Measurements from ENCODE around the gene AP1B1.
"Not testable (repeated sequence)": the region's sequence is repeated elsewhere in the genome, so short reads cannot be mapped to it uniquely, and the experiment has no call there.

AP1B1 gene

GRCh38 chr22:29351891-29352290, 36.5 kb downstream of the AP1B1 start:
- DNase-seq (ENCODE audit: low read depth in 1 of 2, low spot score in 1 of 2), result no peak

- no peak for DNase-seq (ENCODE audit: low read depth in 1 of 2, low spot score in 1 of 2)
These were observed 37.3 kb downstream of the AP1B1 start for GRCh38 chr22:29351042-29351441.

GRCh38 chr22:29348956-29349355, 39.4 kb downstream of the AP1B1 start:
- no peak for DNase-seq (ENCODE audit: low read depth in 1 of 2, low spot score in 1 of 2)

- no peak for DNase-seq (ENCODE audit: low read depth in 1 of 2, low spot score in 1 of 2)
These were observed 40.3 kb downstream of the AP1B1 start for GRCh38 chr22:29348041-29348440.

- DNase-seq (ENCODE audit: low read depth in 1 of 2, low spot score in 1 of 2), result no peak
These were observed 41.7 kb downstream of the AP1B1 start for GRCh38 chr22:29346659-29347058.

- DNase-seq (ENCODE audit: low read depth in 1 of 2, low spot score in 1 of 2), result no peak
These were observed 42.4 kb downstream of the AP1B1 start for GRCh38 chr22:29345932-29346331.

- not testable (repeated sequence) for DNase-seq (ENCODE audit: low read depth in 1 of 2, low spot score in 1 of 2)
These were observed 43.5 kb downstream of the AP1B1 start for GRCh38 chr22:29344889-29345288.

GRCh38 chr22:29344137-29344536, 44.2 kb downstream of the AP1B1 start:
- DNase-seq (ENCODE audit: low read depth in 1 of 2, low spot score in 1 of 2), result no peak

GRCh38 chr22:29343313-29343805, 45.0 kb downstream of the AP1B1 start:
- no peak for DNase-seq (ENCODE audit: low read depth in 1 of 2, low spot score in 1 of 2)

- DNase-seq (ENCODE audit: low read depth in 1 of 2, low spot score in 1 of 2), result no peak
These were observed 45.6 kb downstream of the AP1B1 start for GRCh38 chr22:29342577-29343312.

- no peak for DNase-seq (ENCODE audit: low read depth in 1 of 2, low spot score in 1 of 2)
These were observed 46.2 kb downstream of the AP1B1 start for GRCh38 chr22:29342177-29342576.

- DNase-seq (ENCODE audit: low read depth in 1 of 2, low spot score in 1 of 2), result no peak
These were observed 46.6 kb downstream of the AP1B1 start for GRCh38 chr22:29341849-29342127.

GRCh38 chr22:29341056-29341848, 47.1 kb downstream of the AP1B1 start:
- DNase-seq (ENCODE audit: low read depth in 1 of 2, low spot score in 1 of 2), result no peak

GRCh38 chr22:29340566-29340965, 47.8 kb downstream of the AP1B1 start:
- no peak for DNase-seq (ENCODE audit: low read depth in 1 of 2, low spot score in 1 of 2)

GRCh38 chr22:29339381-29340235, 48.8 kb downstream of the AP1B1 start:
- DNase-seq (ENCODE audit: low read depth in 1 of 2, low spot score in 1 of 2), result no peak

- DNase-seq (ENCODE audit: low read depth in 1 of 2, low spot score in 1 of 2), result no peak
These were observed 50.0 kb downstream of the AP1B1 start for GRCh38 chr22:29338398-29338797.

- DNase-seq (ENCODE audit: low read depth in 1 of 2, low spot score in 1 of 2), result no peak
These were observed 50.6 kb downstream of the AP1B1 start for GRCh38 chr22:29337631-29338284.

GRCh38 chr22:29336751-29337490, 51.4 kb downstream of the AP1B1 start:
- no peak for DNase-seq (ENCODE audit: low read depth in 1 of 2, low spot score in 1 of 2)

GRCh38 chr22:29335656-29336055, 52.7 kb downstream of the AP1B1 start:
- no peak for DNase-seq (ENCODE audit: low read depth in 1 of 2, low spot score in 1 of 2)

GRCh38 chr22:29334696-29335344, 53.5 kb downstream of the AP1B1 start:
- DNase-seq (ENCODE audit: low read depth in 1 of 2, low spot score in 1 of 2), result no peak
